SHP77 treated with DMSO at 0.1 percent for 48 hours (cell line): ENCODE measurements around the gene GALP.
"Not testable (repeated sequence)": the region's sequence is repeated elsewhere in the genome, so short reads cannot be mapped to it uniquely, and the experiment has no call there.

Experiments used
- DNase-seq: peaks from one replicate; lab custom pipeline; 2025; lab: John Stamatoyannopoulos, UW

GALP gene

GRCh38 chr19:56175861-56176307 is at the start of gene GALP:
GALP (plus strand) TSS chr19:56176008; CDS start chr19:56177109, 1,101 bp downstream.
- not testable (repeated sequence) for DNase-seq

GRCh38 chr19:56126983-56127780 is 48.6 kb upstream of the GALP start:
- DNase-seq: no peak

GRCh38 chr19:56130006-56130405 is 45.8 kb upstream of the GALP start:
- no peak for DNase-seq

GRCh38 chr19:56131651-56132050 is 44.2 kb upstream of the GALP start:
- no peak for DNase-seq

- DNase-seq: no peak
Measured at GRCh38 chr19:56132316-56132822, 43.4 kb upstream of the GALP start.

GRCh38 chr19:56133858-56134653 is 41.8 kb upstream of the GALP start:
- DNase-seq: no peak

- no peak for DNase-seq
Measured at GRCh38 chr19:56134654-56134921, 41.2 kb upstream of the GALP start.

- DNase-seq: no peak
Measured at GRCh38 chr19:56136362-56136761, 39.4 kb upstream of the GALP start.

GRCh38 chr19:56137405-56137804 is 38.4 kb upstream of the GALP start:
- DNase-seq: no peak

GRCh38 chr19:56138069-56138468 is 37.7 kb upstream of the GALP start:
- DNase-seq: no peak

GRCh38 chr19:56139847-56140582 is 35.8 kb upstream of the GALP start:
- DNase-seq: no peak

GRCh38 chr19:56140583-56141416 is 35.0 kb upstream of the GALP start, which contains the start of gene ZNF444:
ZNF444 (plus strand) TSS chr19:56141287; CDS start chr19:56146912, 5,625 bp downstream.
- DNase-seq: peak; percentile 92

GRCh38 chr19:56141417-56141993 is 34.3 kb upstream of the GALP start:
- DNase-seq: no peak

- no peak for DNase-seq
Measured at GRCh38 chr19:56142087-56142787, 33.6 kb upstream of the GALP start.

- DNase-seq: no peak
Measured at GRCh38 chr19:56142897-56143434, 32.8 kb upstream of the GALP start.

GRCh38 chr19:56144376-56144775 is 31.4 kb upstream of the GALP start:
- no peak for DNase-seq

GRCh38 chr19:56144831-56145230 is 31.0 kb upstream of the GALP start:
- DNase-seq: no peak

GRCh38 chr19:56145698-56146097 is 30.1 kb upstream of the GALP start:
- DNase-seq: no peak

- no peak for DNase-seq
Measured at GRCh38 chr19:56146904-56147303, 28.9 kb upstream of the GALP start.

- DNase-seq: no peak
Measured at GRCh38 chr19:56147307-56147706, 28.5 kb upstream of the GALP start.
